NOMO-1 treated with DMSO at 0.1 percent for 48 hours (cell line): ENCODE results near the gene OR8G5.

Experiments
- DNase-seq: peaks from one replicate; lab custom pipeline; 2025; ENCODE audit not compliant: unreplicated experiment; lab: John Stamatoyannopoulos, UW

OR8G5 gene

GRCh38 chr11:124285610-124286344 lies 29.6 kb downstream of the OR8G5 start:
- no peak for DNase-seq

GRCh38 chr11:124294687-124295086 lies 38.5 kb downstream of the OR8G5 start:
- DNase-seq, result peak; percentile 78

- no peak for DNase-seq
Measured at GRCh38 chr11:124296016-124296415, 39.8 kb downstream of the OR8G5 start.

DNA sequence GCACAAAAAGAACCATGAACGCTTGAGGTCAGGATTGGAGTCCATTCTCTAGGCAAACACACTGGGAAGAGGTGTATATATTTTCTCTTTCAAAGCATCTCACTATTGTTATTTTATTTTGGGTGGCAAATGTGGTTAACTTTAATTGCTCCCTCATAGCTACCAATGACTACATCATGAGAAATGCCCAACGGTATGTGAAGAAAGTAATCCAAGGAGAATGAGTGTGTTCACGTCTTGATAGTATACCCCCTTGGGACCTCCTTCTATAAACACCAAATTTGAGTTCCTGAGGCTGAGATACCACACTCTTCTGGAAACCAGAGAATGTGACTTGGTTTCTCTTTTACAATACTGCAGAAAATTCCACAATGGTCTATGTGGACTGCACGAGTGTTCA lies 41.7 kb downstream of the OR8G5 start:
- DNase-seq, result no peak

DNA sequence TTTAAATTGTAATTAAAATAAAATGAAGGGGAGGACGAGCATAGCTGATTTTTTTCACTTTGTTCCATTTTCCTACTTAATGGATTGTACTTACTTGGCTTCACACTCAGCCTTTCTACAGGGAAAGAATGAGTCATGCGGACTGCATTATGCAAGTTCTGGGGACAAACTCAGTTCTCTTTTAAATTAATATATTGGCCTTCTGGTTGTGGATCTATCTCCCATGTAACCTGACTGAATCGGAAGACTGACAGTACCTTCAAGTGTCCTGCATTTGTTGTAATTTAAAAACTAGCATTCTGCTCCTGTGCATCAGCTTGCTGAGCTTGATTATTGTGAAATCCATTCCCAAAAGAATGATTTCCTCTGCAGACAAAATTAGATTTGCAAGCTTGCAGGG lies 45.4 kb downstream of the OR8G5 start:
- DNase-seq, result peak; percentile 32

- no peak for DNase-seq
Measured at GRCh38 chr11:124302347-124303125, 46.4 kb downstream of the OR8G5 start.

GRCh38 chr11:124307093-124307492 lies 50.9 kb downstream of the OR8G5 start:
- DNase-seq, result no peak

DNA sequence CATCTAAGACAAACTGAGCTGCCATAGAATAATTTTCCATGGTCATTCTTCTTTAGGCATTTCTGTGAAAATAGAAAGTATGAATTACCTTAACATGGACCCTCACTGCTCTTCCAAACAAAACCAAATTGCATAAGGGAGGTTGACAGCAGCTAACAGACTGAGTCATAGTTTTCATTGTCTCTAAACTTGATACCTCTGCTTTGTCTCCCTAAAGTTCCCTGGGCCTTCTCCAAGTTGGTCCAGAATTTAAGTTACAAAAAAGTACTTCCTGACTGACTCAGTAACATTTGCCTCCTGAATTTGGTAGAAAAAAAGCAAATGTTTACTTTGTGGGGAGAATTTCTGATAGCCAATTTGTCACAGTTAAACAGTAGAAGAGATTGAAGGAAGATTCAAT lies 54.5 kb downstream of the OR8G5 start:
- no peak for DNase-seq

DNA sequence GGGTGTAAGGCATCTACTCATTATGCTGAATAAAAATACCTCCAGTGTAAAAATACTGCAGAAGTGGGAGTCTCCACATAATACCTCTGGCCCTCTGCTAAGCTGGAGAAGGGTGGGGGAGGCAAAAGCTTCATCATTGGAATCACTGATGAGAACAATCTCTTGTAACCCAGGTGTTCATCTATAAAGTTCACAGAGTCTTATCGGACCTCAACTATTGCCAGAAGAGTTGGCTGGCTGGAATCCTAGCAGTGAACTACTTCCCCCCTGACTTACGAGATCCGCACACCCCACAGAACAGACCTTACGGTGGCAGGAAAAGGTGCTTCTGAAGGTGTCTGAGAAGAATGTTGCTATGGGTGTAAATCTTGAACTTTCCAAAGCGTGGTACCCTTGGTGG lies 55.1 kb downstream of the OR8G5 start:
- DNase-seq, result no peak

- no peak for DNase-seq
Measured at GRCh38 chr11:124311670-124312069, 55.5 kb downstream of the OR8G5 start.

- no peak for DNase-seq
Measured at GRCh38 chr11:124313131-124313530, 57.0 kb downstream of the OR8G5 start.

GRCh38 chr11:124313849-124314248 lies 57.7 kb downstream of the OR8G5 start, which contains the start of gene OR8D1:
Gene OR8D1 (minus strand): TSS chr11:124313949. CDS start chr11:124310766, 3,183 bp downstream.
- DNase-seq, result no peak

GRCh38 chr11:124315052-124315451 lies 58.9 kb downstream of the OR8G5 start:
- no peak for DNase-seq
